Liver (tissue), 9 donors: ENCODE measurements around the gene PKD1. TPM values are rescaled to one million over a fixed set of nuclear protein-coding genes. Genes with fewer than 3 reads are reported as not detected.

ENCODE experiments used
- DNase-seq: peaks from one replicate; pipeline ENCODE4 v3.0.0-alpha.2; 2017; ENCODE audit warnings: low spot score
- H3K27ac ChIP-seq, 2 donors: one replicate each; pipeline ENCODE4 v1.7.0; 2013; ENCODE audit warnings: inconsistent platforms in 2 of 2, low read length in 2 of 2, control low read depth in 1 of 2, low read depth in 1 of 2, mild to moderate bottlenecking in 1 of 2
- H3K27me3 ChIP-seq, 4 donors: one replicate each; pipeline versions ENCODE4 v1.6.1 to v1.7.0; 2013; ENCODE audit warnings: low read length in 3 of 4, inconsistent platforms in 1 of 4, mild to moderate bottlenecking in 1 of 4, moderate library complexity in 1 of 4; ENCODE audit not compliant: control insufficient read depth in 4 of 4, insufficient read depth in 4 of 4
- H3K36me3 ChIP-seq, 4 donors: one replicate each; pipeline versions ENCODE4 v1.6.1 to v1.7.0; 2013; ENCODE audit warnings: low read length in 3 of 4, mild to moderate bottlenecking in 3 of 4, low read depth in 1 of 4, moderate library complexity in 1 of 4; ENCODE audit not compliant: control insufficient read depth in 4 of 4, insufficient read depth in 3 of 4
- H3K4me1 ChIP-seq, 4 donors: one replicate each; pipeline versions ENCODE4 v1.6.1 to v1.7.0; 2013; ENCODE audit warnings: low read length in 3 of 4, mild to moderate bottlenecking in 3 of 4, moderate library complexity in 1 of 4; ENCODE audit not compliant: control insufficient read depth in 4 of 4, insufficient read depth in 4 of 4
- H3K4me3 ChIP-seq, 3 donors: one replicate each; pipeline versions ENCODE4 v1.6.1 to v1.7.0; 2013; ENCODE audit warnings: low read length in 3 of 3, control low read depth in 1 of 3, low read depth in 1 of 3, mild to moderate bottlenecking in 1 of 3
- H3K9ac ChIP-seq, 2 donors: one replicate each; pipeline ENCODE4 v1.7.0; 2013; ENCODE audit warnings: low read length in 2 of 2, mild to moderate bottlenecking in 2 of 2, moderate library complexity in 2 of 2, control low read depth in 1 of 2, low read depth in 1 of 2
- H3K9me3 ChIP-seq, 4 donors: one replicate each; pipeline versions ENCODE4 v1.6.1 to v1.7.0; 2013; ENCODE audit warnings: low read length in 3 of 4; ENCODE audit not compliant: control insufficient read depth in 4 of 4
- CTCF ChIP-seq: fragments of 150-350 bp; IDR thresholded peaks from 2 replicates; pipeline ENCODE4 v1.5.1; 2017; ENCODE audit warnings: improper control_type of control experiment, low read depth, low read length; ENCODE audit not compliant: missing input control
- EGR1 ChIP-seq, 2 donors: IDR thresholded peaks; 2 replicates each; pipeline ENCODE4 v1.6.1; 2016 to 2018; ENCODE audit warnings: antibody characterized with exemption in 2 of 2, low read depth in 2 of 2
- FOXA1 ChIP-seq: IDR thresholded peaks from 2 replicates; pipeline ENCODE4 v1.6.1; 2016; ENCODE audit warnings: antibody characterized with exemption
- FOXA2 ChIP-seq: IDR thresholded peaks from 2 replicates; pipeline ENCODE4 v1.6.1; 2016; ENCODE audit warnings: antibody characterized with exemption
- GABPA ChIP-seq, 2 donors: IDR thresholded peaks in 1 of 2; conservative IDR thresholded peaks in 1 of 2; 2 replicates each; pipeline ENCODE4 v1.6.1; 2016; ENCODE audit warnings: antibody characterized with exemption in 2 of 2, mild to moderate bottlenecking in 1 of 2, moderate library complexity in 1 of 2
- HNF4A ChIP-seq, 2 donors: conservative IDR thresholded peaks; 2 replicates each; pipeline ENCODE4 v1.6.1; 2016; ENCODE audit warnings: antibody characterized with exemption in 2 of 2, mild to moderate bottlenecking in 2 of 2
- JUND ChIP-seq, 2 donors: IDR thresholded peaks; 2 replicates each; pipeline ENCODE4 v1.6.1; 2016; ENCODE audit warnings: antibody characterized with exemption in 2 of 2
- MAX ChIP-seq: IDR thresholded peaks from 2 replicates; pipeline ENCODE4 v1.6.1; 2016; ENCODE audit warnings: antibody characterized with exemption
- NR2F2 ChIP-seq: IDR thresholded peaks from 2 replicates; pipeline ENCODE4 v1.6.1; 2016; ENCODE audit warnings: antibody characterized with exemption
- RAD21 ChIP-seq, 2 donors: IDR thresholded peaks; 2 replicates each; pipeline ENCODE4 v1.6.1; 2016; ENCODE audit warnings: antibody characterized with exemption in 2 of 2, mild to moderate bottlenecking in 2 of 2
- RXRA ChIP-seq, 2 donors: IDR thresholded peaks; 2 replicates each; pipeline ENCODE4 v1.6.1; 2017 to 2018; ENCODE audit warnings: antibody characterized with exemption in 2 of 2, mild to moderate bottlenecking in 1 of 2
- SP1 ChIP-seq: IDR thresholded peaks from 2 replicates; pipeline ENCODE4 v1.6.1; 2018; ENCODE audit warnings: antibody characterized with exemption, mild to moderate bottlenecking
- TAF1 ChIP-seq: conservative IDR thresholded peaks from 2 replicates; pipeline ENCODE4 v1.6.1; 2016; ENCODE audit warnings: antibody characterized with exemption, mild to moderate bottlenecking
- YY1 ChIP-seq: IDR thresholded peaks from 2 replicates; pipeline ENCODE4 v1.6.1; 2016; ENCODE audit warnings: antibody characterized with exemption, mild to moderate bottlenecking
- WGBS: extraction: QIAGEN DNeasy Blood & Tissue Kit; methylation state at CpG from one replicate; pipeline ENCODE4 v1.1.7; 2013; 5-methylcytosine and 5-hydroxymethylcytosine counted together
- polyA plus RNA-seq, 2 donors: library from polyadenylated mRNA; stranded (reverse) in 1 of 2; unstranded in 1 of 2; fragments of 200-250 nt in 1 of 2; fragments of >200 nt in 1 of 2; fragmentation: Nextera tagmentation in 1 of 2; extraction: Ambion mirVana in 1 of 2; gene quantifications; one replicate each; pipeline versions ENCODE4 v1.2.1 to v1.2.3, GENCODE V29; 2013 to 2015
- total RNA-seq, 2 donors: library from RNA; depleted of rRNA; stranded (reverse); fragments of >200 nt; gene quantifications; one replicate each; pipeline ENCODE4 v1.2.3, GENCODE V29; 2014
- TF ChIP-seq, protein P1 (sequence below): IDR thresholded peaks from 2 replicates; pipeline ENCODE4 v1.6.1; 2016; ENCODE audit warnings: antibody characterized with exemption
- TF ChIP-seq, protein P2 (sequence below): IDR thresholded peaks from 2 replicates; pipeline ENCODE4 v1.6.1; 2016; ENCODE audit warnings: antibody characterized with exemption, mild to moderate bottlenecking
- donor health status: healthy.
- donor health status: healthy.
- donor health status: healthy.
- donor health status: healthy.
- donor health status: healthy.

PKD1 gene
- total and polyA plus RNA-seq, 4 donors = 8.0 to 58.4 (median 25.6) TPM

DNA sequence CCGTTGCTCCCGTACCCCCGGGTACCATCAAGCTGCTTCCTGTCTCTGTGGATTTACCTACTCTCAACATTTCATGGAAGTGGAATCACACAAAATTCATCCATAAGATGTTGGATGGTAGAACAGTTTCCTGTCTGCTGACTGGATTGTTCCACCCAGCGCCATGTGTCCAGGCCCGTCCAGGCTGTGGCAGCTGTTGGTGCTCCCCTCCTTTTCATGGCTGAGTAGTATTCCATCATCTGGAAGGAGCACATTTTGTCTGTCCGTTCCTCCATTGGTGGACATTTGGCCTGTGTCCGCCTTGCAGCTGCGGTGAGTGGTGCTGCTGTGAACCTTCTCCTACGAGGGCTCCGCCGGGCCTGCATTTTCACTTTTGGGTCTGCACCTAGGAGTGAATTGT lies 69.6 kb downstream of the PKD1 start:
- Histone ChIP-seq H3K9ac (no peak overlapping the region), H3K9me3 (no peaks in the 10 kb centered on the region), H3K27ac (no peak overlapping the region), H3K27me3 (no peaks in the 10 kb centered on the region), H3K4me1 (peaks cover 0 to 7% (median 4%) of the 10 kb centered on the region in 4 donors), H3K36me3 (peaks cover 13 to 67% (median 23%) of the 10 kb centered on the region in 4 donors), H3K4me3 (no peak overlapping the region)
- TF ChIP-seq CTCF (no peak), TAF1 (no peak), HNF4A (conservative IDR thresholded peaks at IDR 0.05) (no peak), YY1 (no peak), MAX (no peak), NR2F2 (no peak), RXRA (IDR thresholded peaks at IDR 0.05) (no peak), SP1 (no peak), JUND (IDR thresholded peaks at IDR 0.05) (no peak), FOXA1 (no peak), EGR1 (IDR thresholded peaks at IDR 0.05; ENCODE audit: low read depth in 2 of 2) (no peak)
- TF ChIP-seq, protein P1, sequence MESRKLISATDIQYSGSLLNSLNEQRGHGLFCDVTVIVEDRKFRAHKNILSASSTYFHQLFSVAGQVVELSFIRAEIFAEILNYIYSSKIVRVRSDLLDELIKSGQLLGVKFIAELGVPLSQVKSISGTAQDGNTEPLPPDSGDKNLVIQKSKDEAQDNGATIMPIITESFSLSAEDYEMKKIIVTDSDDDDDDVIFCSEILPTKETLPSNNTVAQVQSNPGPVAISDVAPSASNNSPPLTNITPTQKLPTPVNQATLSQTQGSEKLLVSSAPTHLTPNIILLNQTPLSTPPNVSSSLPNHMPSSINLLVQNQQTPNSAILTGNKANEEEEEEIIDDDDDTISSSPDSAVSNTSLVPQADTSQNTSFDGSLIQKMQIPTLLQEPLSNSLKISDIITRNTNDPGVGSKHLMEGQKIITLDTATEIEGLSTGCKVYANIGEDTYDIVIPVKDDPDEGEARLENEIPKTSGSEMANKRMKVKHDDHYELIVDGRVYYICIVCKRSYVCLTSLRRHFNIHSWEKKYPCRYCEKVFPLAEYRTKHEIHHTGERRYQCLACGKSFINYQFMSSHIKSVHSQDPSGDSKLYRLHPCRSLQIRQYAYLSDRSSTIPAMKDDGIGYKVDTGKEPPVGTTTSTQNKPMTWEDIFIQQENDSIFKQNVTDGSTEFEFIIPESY = no peak
- TF ChIP-seq, protein P2, sequence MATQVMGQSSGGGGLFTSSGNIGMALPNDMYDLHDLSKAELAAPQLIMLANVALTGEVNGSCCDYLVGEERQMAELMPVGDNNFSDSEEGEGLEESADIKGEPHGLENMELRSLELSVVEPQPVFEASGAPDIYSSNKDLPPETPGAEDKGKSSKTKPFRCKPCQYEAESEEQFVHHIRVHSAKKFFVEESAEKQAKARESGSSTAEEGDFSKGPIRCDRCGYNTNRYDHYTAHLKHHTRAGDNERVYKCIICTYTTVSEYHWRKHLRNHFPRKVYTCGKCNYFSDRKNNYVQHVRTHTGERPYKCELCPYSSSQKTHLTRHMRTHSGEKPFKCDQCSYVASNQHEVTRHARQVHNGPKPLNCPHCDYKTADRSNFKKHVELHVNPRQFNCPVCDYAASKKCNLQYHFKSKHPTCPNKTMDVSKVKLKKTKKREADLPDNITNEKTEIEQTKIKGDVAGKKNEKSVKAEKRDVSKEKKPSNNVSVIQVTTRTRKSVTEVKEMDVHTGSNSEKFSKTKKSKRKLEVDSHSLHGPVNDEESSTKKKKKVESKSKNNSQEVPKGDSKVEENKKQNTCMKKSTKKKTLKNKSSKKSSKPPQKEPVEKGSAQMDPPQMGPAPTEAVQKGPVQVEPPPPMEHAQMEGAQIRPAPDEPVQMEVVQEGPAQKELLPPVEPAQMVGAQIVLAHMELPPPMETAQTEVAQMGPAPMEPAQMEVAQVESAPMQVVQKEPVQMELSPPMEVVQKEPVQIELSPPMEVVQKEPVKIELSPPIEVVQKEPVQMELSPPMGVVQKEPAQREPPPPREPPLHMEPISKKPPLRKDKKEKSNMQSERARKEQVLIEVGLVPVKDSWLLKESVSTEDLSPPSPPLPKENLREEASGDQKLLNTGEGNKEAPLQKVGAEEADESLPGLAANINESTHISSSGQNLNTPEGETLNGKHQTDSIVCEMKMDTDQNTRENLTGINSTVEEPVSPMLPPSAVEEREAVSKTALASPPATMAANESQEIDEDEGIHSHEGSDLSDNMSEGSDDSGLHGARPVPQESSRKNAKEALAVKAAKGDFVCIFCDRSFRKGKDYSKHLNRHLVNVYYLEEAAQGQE = no peak
- 97% methylated on average over 11 of the region's 11 CpGs for WGBS
- DNase-seq = no peak

DNA sequence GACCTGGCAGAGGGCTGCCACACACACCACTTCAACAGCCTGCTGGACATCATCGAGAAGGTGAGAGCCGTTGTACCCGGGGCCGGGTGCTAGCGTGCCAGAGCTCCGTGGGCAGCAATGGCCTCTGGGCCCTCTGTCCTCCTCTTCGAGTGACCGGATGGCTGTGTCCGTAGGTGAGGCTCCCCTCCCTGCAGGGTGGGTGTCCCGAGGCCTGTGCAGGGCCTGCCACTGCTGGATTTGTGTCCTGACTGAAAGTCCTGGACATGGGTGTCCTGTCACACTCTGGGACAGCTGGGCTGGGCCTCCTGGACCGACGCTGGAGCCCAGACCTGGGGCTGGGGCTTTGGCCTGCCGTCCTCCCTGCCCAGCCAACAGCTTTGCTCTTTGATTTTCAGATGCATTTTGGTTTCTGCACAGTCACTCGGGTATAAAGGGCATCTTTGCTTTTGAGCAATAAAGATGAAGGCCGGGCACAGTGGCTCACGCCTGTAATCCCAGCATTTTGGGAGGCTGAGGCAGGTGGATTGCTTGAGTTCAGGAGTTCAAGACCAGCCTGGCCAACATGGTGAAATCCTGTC lies 71.2 kb downstream of the PKD1 start:
- peak; percentile 54 to 73 for TF ChIP-seq HNF4A (conservative IDR thresholded peaks at IDR 0.05)
- TF ChIP-seq RAD21 (IDR thresholded peaks at IDR 0.05) = peak in 1 of 2 donors; percentile 7
- TF ChIP-seq TAF1 = no peak
- peak in 1 of 2 donors; percentile 58 for TF ChIP-seq RXRA (IDR thresholded peaks at IDR 0.05)
- no peak for TF ChIP-seq GABPA (IDR thresholded peaks at IDR 0.05 in 1 of 2, conservative IDR thresholded peaks at IDR 0.05 in 1 of 2)
- no peak for TF ChIP-seq FOXA2

More for the DNA sequence above, 71.2 kb downstream of the PKD1 start:
- H3K36me3 ChIP-seq = peaks cover 10 to 65% (median 23%) of the 10 kb centered on the region in 4 donors
- peaks cover 0 to 7% (median 4%) of the 10 kb centered on the region in 4 donors for H3K4me1 ChIP-seq
- no peak overlapping the region for H3K4me3 ChIP-seq
- no peak overlapping the region for H3K27ac ChIP-seq
- no peak for DNase-seq
- WGBS = 72% methylated on average over 16 of the region's 16 CpGs
- no peak overlapping the region for H3K9ac ChIP-seq
- H3K27me3 ChIP-seq = no peaks in the 10 kb centered on the region
- H3K9me3 ChIP-seq = no peaks in the 10 kb centered on the region
